Activated naive CD4-positive, alpha-beta T cell treated with anti-CD3 and anti-CD28 coated beads, Interleukin-2, amount 50 U/mL, for 24 hours (primary cell): ENCODE measurements around the gene KCNMA1.

Experiments used
- H3K27ac Mint-ChIP-seq: one replicate; pipeline ENCODE4 v1.8.0; 2021; ENCODE audit warnings: mild to moderate bottlenecking, mixed read lengths
- H3K27me3 Mint-ChIP-seq: one replicate; pipeline ENCODE4 v1.8.0; 2021; ENCODE audit warnings: mixed read lengths
- H3K36me3 Mint-ChIP-seq: one replicate; pipeline ENCODE4 v1.8.0; 2021; ENCODE audit warnings: mixed read lengths
- H3K4me1 Mint-ChIP-seq: one replicate; pipeline ENCODE4 v1.8.0; 2021; ENCODE audit warnings: mixed read lengths
- H3K4me3 Mint-ChIP-seq: one replicate; pipeline ENCODE4 v1.8.0; 2021; ENCODE audit warnings: mild to moderate bottlenecking, mixed read lengths
- H3K9me3 Mint-ChIP-seq: one replicate; pipeline ENCODE4 v1.8.0; 2021; ENCODE audit warnings: mixed read lengths

The KCNMA1 gene

GRCh38 chr10:77305650-77306632 is 331.7 kb downstream of the KCNMA1 start:
- Mint-ChIP-seq H3K27me3 (peaks cover 11% of the 10 kb centered on the region), H3K4me1 (no peaks in the 10 kb centered on the region), H3K4me3 (no peak overlapping the region)

DNA sequence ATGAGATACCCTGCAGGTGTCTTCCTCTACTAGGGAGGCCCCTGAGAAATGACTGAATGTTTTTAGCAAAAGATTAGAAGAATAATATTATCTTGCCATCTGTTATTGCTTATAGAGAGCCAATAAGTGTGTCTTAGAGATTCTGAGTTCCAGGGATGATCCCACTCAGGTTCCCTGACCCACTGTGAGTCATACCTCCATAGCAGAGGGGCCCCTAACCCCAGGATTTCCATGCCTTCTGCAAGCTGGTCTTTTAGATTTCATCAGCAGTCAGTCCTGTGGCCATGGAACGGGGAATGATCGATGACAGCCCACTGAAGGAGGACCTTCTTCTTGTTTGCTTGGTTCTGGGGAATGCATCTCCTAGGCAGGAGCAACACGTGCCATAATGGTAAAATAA is 333.4 kb downstream of the KCNMA1 start:
- H3K9me3 Mint-ChIP-seq: peaks cover 4% of the 10 kb centered on the region

More at GRCh38 chr10:77305650-77306632, 331.7 kb downstream of the KCNMA1 start:
- peaks cover 4% of the 10 kb centered on the region for H3K9me3 Mint-ChIP-seq
- H3K36me3 Mint-ChIP-seq: no peaks in the 10 kb centered on the region
- no peak overlapping the region for H3K27ac Mint-ChIP-seq

GRCh38 chr10:77301305-77301730 is 336.3 kb downstream of the KCNMA1 start:
- H3K27me3 Mint-ChIP-seq: peaks cover 8% of the 10 kb centered on the region
- peaks cover 4% of the 10 kb centered on the region for H3K9me3 Mint-ChIP-seq
- no peak overlapping the region for H3K27ac Mint-ChIP-seq
- H3K4me3 Mint-ChIP-seq: no peak overlapping the region
- H3K4me1 Mint-ChIP-seq: no peaks in the 10 kb centered on the region
- H3K36me3 Mint-ChIP-seq: no peaks in the 10 kb centered on the region

More for the DNA sequence above, 333.4 kb downstream of the KCNMA1 start:
- H3K4me1 Mint-ChIP-seq: no peaks in the 10 kb centered on the region
- no peak overlapping the region for H3K27ac Mint-ChIP-seq
- H3K36me3 Mint-ChIP-seq: no peaks in the 10 kb centered on the region
- peaks cover 11% of the 10 kb centered on the region for H3K27me3 Mint-ChIP-seq
- no peak overlapping the region for H3K4me3 Mint-ChIP-seq

DNA sequence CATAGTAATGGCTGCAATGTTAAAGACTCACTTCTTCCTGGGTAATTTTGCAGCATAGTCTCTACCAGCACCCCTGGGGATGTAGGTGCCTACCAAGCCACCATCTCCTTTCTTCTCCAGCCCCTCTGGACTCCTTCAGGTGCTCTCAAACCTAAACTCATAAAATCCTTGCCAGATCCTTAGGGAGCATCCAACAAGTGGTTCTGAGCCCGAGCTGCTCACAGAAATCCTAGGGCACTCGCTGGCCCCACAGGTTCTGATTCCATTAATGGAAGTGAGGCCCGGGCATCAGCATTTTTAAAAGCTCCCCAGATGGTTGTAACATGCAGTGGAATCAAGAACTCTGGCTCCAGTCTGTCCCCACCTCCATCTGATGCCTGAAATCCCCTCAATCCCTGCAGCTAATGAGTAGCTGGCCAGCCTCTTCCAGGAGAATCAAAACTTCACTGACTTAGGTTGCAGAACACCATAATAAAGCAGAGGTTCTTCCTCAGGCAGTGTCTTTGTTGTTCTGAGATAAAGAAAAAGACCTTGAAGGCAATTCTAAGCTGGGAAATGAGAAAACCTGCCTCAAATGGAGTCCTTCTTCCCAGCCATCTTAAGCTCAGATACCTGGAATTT is 336.8 kb downstream of the KCNMA1 start:
- Mint-ChIP-seq H3K36me3 (no peaks in the 10 kb centered on the region), H3K27ac (no peak overlapping the region), H3K4me1 (no peaks in the 10 kb centered on the region), H3K9me3 (peaks cover 4% of the 10 kb centered on the region), H3K4me3 (no peak overlapping the region), H3K27me3 (peaks cover 8% of the 10 kb centered on the region)

DNA sequence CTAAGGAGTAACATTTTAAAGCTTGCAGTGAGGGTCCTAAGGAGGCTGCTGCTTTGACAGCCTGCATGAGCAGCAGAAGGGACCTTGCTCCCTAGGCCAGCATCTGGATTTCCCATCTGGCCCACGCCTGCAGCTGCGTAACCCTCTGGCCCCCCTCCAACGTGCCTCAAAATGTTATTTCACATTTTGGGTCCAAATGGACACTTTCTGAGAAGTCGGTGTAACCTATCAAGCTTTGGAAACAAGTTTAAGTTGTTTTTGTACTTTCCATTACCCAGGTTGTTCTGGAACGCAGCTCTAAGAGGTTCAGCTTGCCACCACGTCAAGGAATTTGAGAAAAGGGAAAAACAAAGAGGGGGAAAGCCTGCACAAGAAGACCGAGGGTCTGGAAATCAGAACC is 338.3 kb downstream of the KCNMA1 start:
- Mint-ChIP-seq H3K9me3 (peaks cover 4% of the 10 kb centered on the region), H3K4me3 (no peak overlapping the region), H3K27ac (no peak overlapping the region), H3K27me3 (peaks cover 8% of the 10 kb centered on the region), H3K4me1 (no peaks in the 10 kb centered on the region), H3K36me3 (no peaks in the 10 kb centered on the region)

- no peak overlapping the region for H3K27ac Mint-ChIP-seq
- peaks cover 3% of the 10 kb centered on the region for H3K27me3 Mint-ChIP-seq
- H3K9me3 Mint-ChIP-seq: no peaks in the 10 kb centered on the region
- no peak overlapping the region for H3K4me3 Mint-ChIP-seq
- no peaks in the 10 kb centered on the region for H3K4me1 Mint-ChIP-seq
- H3K36me3 Mint-ChIP-seq: no peaks in the 10 kb centered on the region
These were observed 340.2 kb downstream of the KCNMA1 start for GRCh38 chr10:77297393-77297739.

GRCh38 chr10:77296534-77297392 is 340.8 kb downstream of the KCNMA1 start:
- H3K4me3 Mint-ChIP-seq: no peak overlapping the region
- H3K9me3 Mint-ChIP-seq: no peaks in the 10 kb centered on the region
- H3K27ac Mint-ChIP-seq: no peak overlapping the region
- no peaks in the 10 kb centered on the region for H3K4me1 Mint-ChIP-seq
- no peaks in the 10 kb centered on the region for H3K36me3 Mint-ChIP-seq
- peaks cover 2% of the 10 kb centered on the region for H3K27me3 Mint-ChIP-seq

DNA sequence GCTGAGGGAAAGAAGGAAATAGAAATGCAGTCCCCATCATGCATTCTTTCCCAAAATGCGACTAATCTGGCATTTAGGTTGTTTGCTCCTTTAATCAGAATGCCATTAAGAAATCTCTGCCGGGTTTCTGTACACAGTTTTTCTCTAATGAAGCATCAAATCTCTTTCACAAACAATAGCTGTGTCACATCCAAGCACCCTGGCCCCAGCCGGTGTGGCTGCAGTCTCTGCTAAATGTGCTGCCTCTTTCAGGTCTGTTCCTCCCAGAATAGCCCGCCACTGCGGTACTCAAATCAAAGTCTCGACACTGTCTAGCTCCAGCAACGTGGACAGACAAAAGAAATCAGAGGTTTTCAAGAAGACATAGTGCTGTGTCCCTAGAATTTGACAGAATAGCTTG is 343.8 kb downstream of the KCNMA1 start:
- H3K4me3 Mint-ChIP-seq: no peak overlapping the region
- no peaks in the 10 kb centered on the region for H3K9me3 Mint-ChIP-seq
- H3K4me1 Mint-ChIP-seq: no peaks in the 10 kb centered on the region
- peaks cover 2% of the 10 kb centered on the region for H3K27me3 Mint-ChIP-seq
- H3K36me3 Mint-ChIP-seq: no peaks in the 10 kb centered on the region
- no peak overlapping the region for H3K27ac Mint-ChIP-seq

DNA sequence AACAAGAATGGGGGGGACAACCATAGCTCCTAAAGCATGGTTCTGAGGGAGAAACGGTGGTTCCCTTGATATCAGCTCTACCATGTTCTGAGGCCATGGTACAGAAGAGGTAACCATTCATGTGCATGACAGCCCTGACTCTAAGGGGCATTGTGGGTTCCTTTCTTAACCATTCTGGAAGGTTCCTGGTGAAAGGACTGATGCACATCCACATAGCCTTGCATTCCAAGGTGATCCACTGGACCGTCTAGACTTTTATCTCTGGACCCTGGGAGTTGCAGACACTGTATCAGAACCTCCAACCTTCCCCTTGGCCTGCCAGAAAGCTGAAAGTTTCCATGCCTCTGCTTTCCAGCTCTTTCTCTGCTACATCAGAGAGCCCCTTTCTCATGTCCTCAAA is 344.3 kb downstream of the KCNMA1 start:
- H3K4me1 Mint-ChIP-seq: no peaks in the 10 kb centered on the region
- no peak overlapping the region for H3K27ac Mint-ChIP-seq
- no peak overlapping the region for H3K4me3 Mint-ChIP-seq
- no peaks in the 10 kb centered on the region for H3K9me3 Mint-ChIP-seq
- no peaks in the 10 kb centered on the region for H3K36me3 Mint-ChIP-seq
- peaks cover 2% of the 10 kb centered on the region for H3K27me3 Mint-ChIP-seq

- Mint-ChIP-seq H3K4me3 (no peak overlapping the region), H3K36me3 (no peaks in the 10 kb centered on the region), H3K4me1 (no peaks in the 10 kb centered on the region), H3K27me3 (no peaks in the 10 kb centered on the region), H3K9me3 (no peaks in the 10 kb centered on the region), H3K27ac (no peak overlapping the region)
These were observed 345.8 kb downstream of the KCNMA1 start for GRCh38 chr10:77291596-77292505.

GRCh38 chr10:77290528-77291155 is 347.0 kb downstream of the KCNMA1 start:
- no peaks in the 10 kb centered on the region for H3K9me3 Mint-ChIP-seq
- no peak overlapping the region for H3K27ac Mint-ChIP-seq
- no peaks in the 10 kb centered on the region for H3K27me3 Mint-ChIP-seq
- no peaks in the 10 kb centered on the region for H3K4me1 Mint-ChIP-seq
- H3K4me3 Mint-ChIP-seq: no peak overlapping the region
- no peaks in the 10 kb centered on the region for H3K36me3 Mint-ChIP-seq

DNA sequence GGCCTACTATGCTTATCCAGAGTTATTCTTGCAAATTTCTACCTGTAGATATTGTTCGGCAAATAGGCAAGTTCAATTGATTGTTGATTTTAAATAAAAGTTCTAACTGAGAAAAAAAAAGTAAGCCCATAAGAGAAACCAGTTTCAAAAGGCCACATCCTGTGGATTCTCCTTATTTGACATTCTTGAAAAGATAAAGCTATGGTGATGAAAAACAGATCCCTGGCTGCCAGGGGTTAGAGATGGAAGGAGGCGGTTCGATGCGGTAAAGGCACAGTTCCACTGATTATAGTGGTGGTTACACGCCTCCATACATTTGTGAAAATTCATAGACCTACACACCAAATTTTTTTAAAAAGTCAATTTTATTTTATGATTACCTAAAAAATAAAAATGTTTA is 347.8 kb downstream of the KCNMA1 start:
- H3K4me1 Mint-ChIP-seq: no peaks in the 10 kb centered on the region
- H3K27me3 Mint-ChIP-seq: no peaks in the 10 kb centered on the region
- H3K36me3 Mint-ChIP-seq: no peaks in the 10 kb centered on the region
- H3K9me3 Mint-ChIP-seq: no peaks in the 10 kb centered on the region
- H3K27ac Mint-ChIP-seq: no peak overlapping the region
- no peak overlapping the region for H3K4me3 Mint-ChIP-seq

DNA sequence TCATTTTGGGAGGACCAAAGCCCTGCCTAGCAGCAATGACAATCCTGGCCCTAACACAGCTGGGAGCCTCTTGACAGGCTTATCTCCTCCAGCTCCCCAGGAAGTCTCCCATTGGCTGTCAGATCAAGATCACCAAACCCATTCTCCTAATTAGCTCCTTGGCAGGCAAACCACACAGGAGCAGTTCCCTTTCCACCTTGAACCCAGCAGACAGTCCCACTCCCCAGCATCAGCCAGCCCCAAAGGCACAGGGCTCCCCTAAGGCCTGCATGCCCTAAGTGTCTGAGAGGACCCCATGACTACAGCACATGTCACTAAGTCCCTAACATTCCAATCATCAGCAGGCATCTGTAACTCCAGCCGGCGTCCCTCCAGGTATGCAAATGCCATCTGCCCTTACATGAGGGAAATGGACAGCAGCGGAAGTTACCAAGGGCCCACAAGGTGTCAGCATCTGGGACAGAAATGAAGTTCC is 348.5 kb downstream of the KCNMA1 start:
- H3K36me3 Mint-ChIP-seq: no peaks in the 10 kb centered on the region
- H3K4me3 Mint-ChIP-seq: no peak overlapping the region
- H3K27ac Mint-ChIP-seq: no peak overlapping the region
- H3K9me3 Mint-ChIP-seq: no peaks in the 10 kb centered on the region
- no peaks in the 10 kb centered on the region for H3K27me3 Mint-ChIP-seq
- no peaks in the 10 kb centered on the region for H3K4me1 Mint-ChIP-seq

DNA sequence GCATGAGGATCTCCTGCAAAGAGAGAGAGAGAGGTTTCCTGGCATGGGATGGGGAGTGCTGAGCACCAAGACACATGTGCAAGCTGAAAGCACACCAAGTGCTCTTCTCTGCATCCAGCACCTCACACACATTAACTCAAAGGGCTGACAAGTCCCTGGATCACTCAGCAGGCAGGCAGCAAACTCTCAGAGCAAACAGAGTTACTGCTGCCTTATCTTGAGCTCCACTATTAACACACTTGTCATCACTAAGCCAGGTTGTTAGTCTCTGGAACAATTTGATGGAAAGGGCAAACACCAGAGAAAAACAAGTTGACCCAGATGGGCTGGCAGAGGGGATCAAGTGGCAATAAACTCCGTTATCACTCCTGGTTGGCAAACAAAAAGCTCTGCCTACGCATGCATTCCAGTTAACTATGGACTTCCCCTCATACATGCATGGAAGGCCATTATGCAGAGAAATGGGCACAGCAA is 349.9 kb downstream of the KCNMA1 start:
- H3K4me1 Mint-ChIP-seq: no peaks in the 10 kb centered on the region
- peaks cover 3% of the 10 kb centered on the region for H3K27me3 Mint-ChIP-seq
- H3K27ac Mint-ChIP-seq: no peak overlapping the region
- no peaks in the 10 kb centered on the region for H3K9me3 Mint-ChIP-seq
- H3K4me3 Mint-ChIP-seq: no peak overlapping the region
- H3K36me3 Mint-ChIP-seq: no peaks in the 10 kb centered on the region
